Measurements from ENCODE around the gene SH3BP5.
A peak's percentile ranks its signal among the peaks of the same experiment; 100 is the strongest.

Gene SH3BP5

DNA sequence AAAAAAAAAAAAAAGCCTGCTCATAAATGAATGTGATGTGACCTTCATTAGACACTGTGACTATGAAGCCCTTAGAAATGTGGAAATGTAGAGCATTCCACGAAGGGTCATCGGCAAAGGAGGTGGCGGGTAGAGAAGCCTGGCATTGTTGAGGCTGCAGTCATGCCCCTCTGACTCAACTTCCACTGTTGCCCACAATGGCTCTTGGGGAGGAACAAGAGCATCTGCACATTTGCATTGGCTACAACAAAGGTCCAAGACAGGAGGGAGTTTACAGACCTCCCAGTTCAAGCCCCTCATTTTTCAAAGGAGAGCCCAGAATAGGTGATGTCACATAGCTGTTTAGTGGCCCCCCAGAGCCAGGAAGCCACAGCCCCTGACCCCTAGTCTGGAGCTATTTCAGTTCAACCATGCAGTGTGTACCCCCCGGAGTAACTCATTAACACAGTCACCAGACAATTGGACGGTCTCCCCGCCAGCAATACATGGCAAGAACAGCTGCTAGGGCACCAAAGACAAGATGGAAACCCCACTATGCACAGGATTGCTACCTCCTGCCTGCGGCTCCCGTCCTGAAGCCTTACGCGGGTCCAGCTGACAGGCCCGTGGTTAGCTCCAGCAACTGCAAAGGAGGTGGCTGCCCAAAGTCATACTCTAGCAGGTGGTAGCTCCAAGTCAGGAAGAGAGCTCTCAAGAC lies 56.2 kb downstream of the SH3BP5 start:
- DNase-seq (ENCODE audit: low read depth): no peak

DNA sequence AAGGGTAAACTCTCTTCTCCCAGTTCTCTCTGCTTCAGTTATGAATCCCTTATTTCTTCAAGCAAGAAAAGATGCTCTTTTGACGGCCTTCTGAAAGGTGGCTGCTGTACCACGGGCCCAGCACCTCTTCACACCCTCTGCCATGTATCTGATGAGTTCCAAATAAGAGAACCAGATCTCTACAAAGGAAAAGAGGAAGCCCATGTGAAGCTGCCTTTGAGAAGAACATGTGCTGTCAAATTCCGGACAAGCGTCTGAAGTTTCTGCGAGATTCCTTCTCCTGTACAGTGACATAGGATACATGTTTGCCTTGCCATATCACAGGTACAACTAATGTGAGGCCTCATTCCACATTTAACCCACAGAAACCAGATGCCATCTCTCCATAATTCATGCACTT lies 59.2 kb downstream of the SH3BP5 start:
- no peak for DNase-seq (ENCODE audit: low read depth)

DNA sequence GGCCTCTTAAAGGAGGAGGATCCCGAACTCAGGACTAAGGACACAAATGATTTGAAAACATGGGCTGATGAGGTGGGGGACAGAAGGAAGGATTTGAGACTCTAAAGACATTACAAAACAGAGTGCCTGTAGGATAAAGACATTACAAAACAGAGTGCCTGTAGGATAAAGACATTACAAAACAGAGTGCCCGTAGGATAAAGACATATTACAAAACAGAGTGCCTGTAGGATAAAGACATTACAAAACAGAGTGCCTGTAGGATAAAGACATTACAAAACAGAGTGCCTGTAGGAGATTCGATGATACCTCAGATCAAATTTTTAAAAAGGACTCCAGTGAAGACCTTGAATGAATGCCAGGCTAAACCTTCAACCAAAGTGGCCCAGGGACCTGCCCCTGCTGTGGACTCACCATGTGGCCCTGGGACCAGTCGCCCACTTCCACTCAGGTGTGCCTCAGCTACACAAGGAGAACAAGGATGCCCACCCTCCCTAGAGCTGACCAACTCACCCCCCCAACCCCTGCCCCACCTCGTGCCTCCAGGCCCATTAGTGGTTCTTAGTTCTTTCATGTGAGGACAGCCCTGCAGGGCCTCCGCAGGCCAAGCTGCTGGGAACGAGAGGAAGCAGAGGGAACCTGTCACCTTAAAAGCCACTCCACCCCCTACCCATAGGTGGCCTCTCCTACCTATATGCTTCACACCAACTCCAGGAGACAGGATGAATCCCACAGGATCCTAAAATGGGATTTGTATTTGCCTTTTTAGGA lies 59.8 kb downstream of the SH3BP5 start:
- DNase-seq (ENCODE audit: low read depth): no peak

DNA sequence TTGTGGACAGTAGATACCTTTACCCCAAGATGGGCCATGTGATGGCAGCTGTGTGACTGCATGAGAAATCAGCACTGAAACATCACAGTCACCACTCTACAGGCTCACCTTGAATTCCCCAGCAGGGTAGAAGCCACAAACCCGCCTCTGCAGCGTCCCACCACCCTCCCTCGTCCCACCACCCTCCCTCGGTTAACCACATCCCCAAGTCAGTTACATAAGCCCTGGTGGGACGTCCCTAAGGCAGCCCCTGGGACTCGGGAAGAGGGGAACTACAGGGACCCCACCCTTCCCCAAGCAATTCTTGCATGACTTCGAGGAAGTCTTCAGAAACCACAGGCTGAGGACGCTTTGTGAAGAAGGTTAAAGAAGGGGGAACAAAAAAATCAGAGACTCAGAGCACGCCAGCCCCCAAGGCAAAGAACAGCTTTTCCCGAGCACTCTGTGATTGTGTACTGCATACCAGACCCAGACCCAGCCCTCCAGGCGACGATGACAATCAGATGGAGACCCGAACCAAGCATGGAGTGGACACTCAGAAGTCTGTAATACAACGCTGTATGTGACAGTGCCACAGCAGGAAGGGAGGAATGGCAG lies 60.5 kb downstream of the SH3BP5 start:
- no peak for DNase-seq (ENCODE audit: low read depth)

DNA sequence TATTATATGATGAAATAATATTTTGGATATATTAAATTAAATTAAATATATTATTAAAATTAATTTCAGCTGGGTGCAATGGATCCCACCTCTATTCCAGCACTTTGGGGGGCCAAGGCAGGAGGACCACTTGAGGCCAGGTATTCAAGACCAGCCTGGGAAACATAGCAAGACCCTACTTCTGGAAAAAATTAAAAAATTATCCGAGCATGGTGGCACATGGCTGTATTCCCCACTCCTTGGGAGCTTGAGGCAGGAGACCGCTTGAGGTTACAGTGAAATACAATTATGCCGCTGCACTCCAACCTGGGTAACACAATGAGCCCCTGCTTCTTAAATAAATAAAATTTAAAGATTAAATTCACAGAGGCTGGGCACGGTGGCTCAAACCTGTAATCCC lies 61.4 kb downstream of the SH3BP5 start:
- DNase-seq (ENCODE audit: low read depth): no peak

DNA sequence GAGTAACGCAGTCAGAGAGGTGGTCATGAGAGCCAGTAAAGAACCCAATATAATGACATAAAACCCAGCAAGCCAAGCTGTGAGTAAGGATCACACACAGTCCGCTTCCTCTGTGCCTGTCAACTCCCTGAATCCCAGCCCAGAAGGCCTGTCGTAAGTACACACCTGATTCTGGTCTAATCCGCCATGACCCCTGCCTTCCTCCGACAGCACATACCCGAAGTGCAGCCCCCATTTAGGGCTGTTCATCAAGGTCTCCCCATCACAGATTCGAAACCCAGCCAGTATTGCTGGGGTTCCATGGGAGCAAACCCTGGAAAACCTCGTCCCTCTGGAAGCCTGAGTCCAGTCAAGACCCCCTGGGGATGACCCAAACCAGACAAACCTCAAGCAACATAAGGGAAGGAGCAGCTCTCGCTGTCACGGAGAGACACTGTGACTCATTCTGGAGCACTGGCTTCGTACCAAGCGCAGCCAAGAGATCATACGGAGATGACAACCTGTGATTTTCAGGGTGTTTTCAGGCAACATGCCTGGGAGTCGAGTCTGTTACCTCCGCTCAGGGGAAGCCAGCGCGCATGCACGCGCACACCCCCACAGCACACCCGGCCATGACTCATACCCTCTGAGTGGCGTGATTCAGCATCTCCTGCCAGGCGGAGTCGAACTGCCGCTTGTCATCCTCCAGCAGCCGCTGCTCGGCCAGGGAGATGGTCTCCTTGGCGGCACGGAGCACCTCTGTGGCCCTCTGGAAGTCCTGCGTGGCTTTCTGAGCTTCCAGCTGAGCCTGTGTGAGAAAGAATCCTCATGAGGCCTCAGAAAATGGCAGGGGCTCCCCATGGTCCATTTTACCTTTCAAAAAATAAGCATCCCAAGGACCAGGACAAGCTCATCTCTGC lies 63.0 kb downstream of the SH3BP5 start:
- peak; percentile 89 for DNase-seq (ENCODE audit: low read depth)

DNA sequence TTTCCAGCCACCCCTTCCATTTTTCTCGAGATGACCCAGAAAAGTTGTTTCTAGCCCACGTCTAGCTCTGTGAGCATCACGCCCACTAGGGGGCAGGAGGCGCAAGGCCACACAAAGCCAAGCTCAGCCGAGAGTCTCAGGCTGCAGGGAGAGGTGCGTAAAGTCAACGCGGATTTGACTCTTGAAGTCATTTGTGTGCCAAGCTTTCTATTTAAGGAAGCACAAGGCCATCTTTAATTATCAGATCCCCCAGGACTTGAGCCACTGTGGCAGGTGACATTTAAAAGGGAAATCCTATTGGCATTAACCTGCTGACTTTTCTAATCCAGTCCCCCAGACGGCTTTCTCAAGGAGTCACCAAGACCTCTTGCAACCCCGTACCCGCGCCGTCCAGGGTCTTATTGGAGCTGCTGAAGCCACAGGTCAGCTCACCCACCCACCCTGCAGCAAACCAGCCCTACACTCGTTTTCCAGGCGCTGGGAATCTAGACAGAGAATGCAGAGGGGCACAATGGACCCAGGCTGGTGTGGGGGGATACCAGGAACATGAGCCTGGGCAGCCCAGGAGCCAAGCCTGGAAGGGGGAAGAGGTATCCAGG lies 64.3 kb downstream of the SH3BP5 start:
- DNase-seq (ENCODE audit: low read depth): peak; percentile 80

DNA sequence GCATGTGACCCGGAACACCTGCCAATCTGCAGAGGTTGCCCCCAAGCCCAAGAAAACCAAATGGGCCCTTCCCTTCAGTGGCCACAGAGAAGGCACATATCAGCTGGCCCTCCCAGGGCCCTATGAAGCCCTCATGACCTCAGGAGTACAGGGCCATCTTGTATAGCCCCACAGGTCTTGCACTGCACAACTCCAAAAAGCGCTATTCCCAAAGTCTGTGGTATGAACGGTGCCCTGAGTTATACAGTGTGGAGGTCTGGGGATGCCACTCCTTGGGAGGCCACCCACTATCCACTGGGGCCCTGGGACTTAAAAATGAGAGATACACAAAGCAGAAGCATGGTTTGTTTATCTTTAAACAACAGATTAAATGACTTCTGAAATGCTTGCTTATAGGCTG lies 64.9 kb downstream of the SH3BP5 start:
- no peak for DNase-seq (ENCODE audit: low read depth)

DNA sequence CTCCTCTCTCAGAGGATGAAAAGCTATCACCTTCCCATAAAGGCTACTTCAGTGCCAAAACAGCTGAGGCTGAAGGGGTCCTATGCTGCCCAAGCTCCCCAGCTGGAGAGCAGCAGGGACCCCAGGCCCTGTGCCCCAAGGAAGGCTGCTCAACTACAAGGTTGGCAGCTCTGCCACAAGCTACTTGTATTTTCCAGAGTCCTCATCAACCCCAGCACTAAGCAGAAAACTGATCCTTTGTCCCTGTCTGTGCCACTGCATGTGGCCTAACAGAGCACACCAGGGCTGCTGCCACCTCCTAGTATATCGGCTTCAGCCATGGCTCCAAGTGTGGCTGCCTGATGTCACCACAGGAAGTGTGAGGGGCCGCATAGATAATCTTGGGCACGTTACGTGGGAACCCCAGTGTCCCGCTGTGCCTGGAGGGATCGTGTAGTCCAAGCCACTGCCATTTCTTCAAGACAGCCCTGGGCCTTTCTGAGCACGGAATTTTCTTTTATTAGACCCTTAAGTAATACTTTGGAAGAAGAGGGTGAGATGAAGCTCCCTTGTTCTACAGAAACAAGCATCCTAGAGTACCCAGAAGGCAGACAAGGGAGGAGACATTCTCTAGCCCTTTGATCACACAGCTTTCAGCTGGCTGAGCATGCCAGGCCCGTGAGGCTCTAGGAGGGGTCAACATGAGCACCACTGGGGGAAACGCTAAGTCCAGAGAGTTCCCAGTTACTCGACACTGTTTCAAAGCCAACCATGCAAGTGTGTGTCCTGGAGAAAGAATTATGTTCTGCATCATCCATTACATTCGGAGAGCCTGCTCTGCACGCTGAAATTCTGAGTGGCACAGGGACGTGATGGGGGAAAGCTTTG lies 65.6 kb downstream of the SH3BP5 start:
- no peak for DNase-seq (ENCODE audit: low read depth)

DNA sequence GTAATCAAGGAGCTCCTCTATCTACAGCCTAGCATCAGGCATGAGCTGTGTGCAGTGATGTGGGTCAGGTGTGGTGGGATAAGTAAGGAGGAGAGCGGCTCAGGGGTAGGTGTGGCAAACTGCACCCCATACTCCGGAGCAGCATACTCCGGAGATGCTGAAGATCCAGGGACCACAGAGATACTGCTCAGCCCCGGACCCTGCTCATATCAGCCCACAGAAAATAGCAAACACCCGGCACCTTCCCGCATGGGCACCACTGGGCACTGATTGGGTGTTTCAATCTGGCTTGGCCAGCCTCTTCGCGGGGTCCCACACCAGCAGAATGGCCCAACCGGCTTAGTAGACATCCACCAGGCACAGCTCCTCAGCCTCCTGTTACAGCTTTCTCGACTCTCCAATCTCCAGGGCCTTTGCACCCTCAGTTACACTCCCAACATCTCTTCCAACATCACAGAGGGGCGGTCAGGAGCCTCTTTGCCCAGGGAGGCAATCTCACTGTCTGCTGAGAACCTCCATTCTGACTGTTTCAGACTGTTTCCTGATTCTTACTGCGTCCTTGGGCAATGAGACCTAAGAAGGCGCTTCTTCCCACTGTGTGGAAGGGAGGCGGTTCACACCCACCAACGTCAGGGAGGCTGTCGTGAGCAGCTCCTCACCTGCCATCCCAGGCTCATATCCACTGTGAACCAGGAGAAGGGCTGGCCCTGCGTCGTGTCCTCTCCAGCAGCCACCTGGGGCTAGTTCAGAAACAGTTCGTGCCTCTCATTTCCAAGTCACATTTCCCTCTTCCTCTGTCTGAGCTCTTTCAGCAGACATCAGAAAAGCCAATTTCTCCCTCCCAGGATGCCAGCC lies 66.5 kb downstream of the SH3BP5 start:
- DNase-seq (ENCODE audit: low read depth): no peak

DNA sequence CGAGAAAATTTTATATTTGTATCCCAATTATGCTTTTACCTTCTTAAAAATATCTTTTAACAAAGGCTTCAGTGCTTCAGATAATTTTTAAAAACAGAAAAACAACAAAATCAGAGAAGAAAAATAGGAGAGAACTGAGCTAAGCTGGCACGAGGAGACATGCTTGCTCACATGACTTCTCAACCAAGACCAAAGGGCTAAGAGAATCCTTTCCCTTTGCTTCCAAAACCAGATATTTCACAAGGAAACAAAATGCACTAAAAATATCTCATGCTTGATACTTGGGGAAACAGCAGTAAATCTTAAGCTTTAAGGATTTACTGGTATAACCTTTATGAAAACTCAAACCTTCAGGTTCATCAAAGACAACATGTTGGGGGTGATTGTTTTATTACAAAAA lies 67.9 kb downstream of the SH3BP5 start:
- no peak for DNase-seq (ENCODE audit: low read depth)

DNA sequence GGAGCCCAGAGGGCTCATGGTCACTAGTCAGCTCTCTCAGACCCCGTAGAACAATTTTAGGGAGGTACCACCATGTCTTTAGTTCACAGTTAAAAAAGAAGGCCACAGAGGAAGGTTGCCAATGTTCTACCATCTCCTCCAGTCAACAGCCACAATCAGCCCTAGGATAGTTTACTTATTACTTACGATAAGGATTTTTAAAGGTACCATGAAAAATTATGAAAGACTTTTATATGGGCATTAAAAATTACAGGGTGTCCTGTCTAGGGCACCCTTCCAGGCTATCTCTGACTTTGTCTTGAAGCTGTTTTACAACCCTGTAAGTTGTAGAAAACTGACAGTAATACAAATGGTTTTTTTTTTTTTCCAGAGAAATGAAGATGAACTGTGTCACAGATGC lies 68.5 kb downstream of the SH3BP5 start:
- DNase-seq (ENCODE audit: low read depth): no peak

DNA sequence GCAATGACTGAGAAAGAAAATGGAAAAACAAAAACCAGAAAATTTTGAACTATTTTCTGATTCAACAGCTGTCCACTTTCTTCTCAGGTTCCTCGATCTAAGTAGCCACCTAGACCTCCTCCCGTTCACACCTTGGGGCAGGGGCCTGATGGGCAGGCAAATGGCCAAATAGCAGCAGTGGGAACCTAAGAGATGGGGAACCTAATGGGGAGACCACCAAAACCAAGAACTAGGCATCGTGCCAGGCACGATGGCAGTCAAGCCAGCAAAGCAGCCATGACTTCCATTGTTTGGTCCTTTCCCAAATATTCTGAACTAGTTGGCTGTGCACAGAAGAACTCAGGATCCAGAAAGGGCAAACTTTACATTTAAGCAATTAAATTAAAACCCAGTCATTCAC lies 69.3 kb downstream of the SH3BP5 start:
- DNase-seq (ENCODE audit: low read depth): no peak

DNA sequence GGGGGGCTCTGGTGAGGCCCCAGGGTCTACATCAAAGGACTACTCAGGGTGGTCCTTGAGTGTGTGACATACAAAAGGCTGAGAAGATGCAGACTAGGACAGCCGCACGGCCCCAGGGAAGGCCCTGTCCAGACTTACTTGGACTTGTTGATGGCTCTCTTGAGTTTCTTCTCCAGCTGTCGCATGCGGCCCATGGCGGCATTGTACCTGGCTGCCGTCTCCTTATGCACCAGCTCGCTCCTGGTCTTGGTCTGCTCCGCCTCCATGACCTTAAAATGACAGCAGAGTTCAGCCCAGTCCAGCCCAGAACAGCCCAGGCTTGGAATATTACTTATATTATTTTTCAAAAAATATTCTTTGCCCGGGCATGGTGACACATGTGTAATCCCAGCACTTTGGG lies 70.4 kb downstream of the SH3BP5 start:
- no peak for DNase-seq (ENCODE audit: low read depth)

DNA sequence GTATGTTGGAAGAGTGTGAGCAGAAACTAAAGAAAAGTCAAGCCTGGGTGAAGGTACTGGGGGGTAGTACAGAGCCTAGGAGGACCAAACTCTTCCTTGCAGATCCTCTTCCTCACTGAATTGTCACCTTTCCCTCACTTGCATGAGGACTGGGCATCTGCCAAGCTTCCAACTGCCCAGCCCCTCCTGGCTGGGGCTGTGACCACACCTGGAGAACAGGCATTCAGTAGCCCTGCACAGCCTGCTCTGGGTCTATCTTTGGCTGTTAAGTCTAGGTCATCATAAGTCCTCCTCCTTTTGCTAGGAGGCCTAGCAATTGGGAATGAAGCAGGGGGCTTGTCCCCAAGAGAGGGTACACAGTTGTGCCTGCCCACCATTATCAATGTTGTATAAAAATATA lies 71.1 kb downstream of the SH3BP5 start:
- DNase-seq (ENCODE audit: low read depth): no peak

DNA sequence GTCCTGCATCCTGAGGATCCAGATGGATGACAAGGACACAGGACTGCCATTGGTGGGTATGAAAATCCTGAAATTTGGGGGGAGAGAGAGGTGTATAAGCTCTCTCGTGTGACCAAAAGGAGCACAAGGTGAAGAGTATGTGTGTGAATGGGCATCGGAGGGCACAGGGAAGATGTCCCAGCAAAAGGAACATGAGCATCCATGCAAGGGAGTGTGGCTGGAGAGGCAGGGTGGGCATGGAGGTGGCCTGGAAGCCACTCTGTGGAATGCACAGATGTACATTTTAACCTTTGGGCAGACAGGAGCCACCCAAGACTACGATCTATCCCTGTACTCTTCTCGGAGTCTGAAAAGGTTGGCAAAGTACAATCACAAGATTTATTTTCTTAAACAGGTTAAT lies 71.9 kb downstream of the SH3BP5 start:
- DNase-seq (ENCODE audit: low read depth): no peak

DNA sequence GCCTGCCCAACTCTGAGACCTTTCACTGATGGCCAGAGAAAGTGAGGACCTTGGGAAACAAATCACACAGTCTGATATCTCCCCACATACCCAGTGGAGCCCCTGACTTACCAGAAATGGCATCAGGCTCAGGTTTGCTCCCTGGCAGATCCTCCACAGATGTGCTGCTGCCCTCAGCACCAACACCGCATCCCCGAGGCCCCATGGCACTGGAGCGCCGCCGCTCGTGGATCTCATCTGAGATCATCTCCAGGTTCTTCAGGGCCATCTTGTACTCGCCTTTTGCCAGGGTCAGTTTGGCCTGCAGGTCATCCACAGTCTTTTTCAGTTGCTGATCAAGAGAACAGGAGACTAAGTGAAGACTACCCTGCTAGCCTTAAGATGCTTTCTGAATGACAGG lies 73.7 kb downstream of the SH3BP5 start:
- DNase-seq (ENCODE audit: low read depth): no peak

DNA sequence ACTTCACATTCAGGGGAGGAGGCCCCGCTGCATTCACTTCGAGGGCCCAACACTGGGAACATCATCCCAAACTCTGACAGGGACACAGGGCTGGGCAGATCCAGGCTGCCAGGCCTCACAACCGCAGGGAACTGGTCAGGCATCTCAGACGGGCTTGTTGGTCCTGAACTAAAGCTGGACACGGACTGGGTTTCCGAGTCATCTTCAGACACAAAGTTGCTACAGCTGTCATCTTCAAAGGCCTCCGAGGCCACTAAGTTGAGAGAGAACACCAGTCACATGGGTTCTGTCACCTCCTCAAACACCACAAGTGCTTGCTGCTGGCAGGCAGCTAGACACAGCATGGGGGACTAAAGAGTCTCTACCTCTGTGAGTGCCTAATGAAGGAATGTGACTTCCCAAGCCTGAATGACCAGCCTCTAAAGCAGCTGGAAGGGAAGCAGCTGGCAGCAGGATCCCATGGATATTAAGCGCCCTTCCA lies 75.5 kb downstream of the SH3BP5 start:
- DNase-seq (ENCODE audit: low read depth): no peak

DNA sequence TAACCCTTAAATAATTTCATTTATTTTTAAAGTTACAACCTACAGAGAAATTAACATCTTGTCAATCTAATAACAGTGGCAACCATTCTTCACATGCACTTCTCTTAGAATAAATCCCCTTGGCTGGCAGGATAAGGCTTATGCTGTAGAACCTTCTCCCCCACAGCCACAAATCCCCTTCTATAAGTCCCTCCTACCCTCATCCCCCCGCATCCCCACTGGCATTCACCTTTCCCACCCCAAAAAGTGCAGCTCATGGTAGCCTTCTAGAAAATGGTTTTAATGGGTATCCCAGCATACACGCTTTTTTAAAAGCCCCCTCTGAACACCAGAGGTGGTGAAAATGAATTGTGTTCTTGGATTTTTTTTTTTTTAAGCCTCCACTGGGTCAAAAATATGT lies 77.2 kb downstream of the SH3BP5 start:
- no peak for DNase-seq (ENCODE audit: low read depth)

Measured in fibroblast of the conjunctiva (primary cell).